IMR-90 (cell line): ENCODE data around the gene LRRC9. TPM values are rescaled to one million over a fixed set of nuclear protein-coding genes. Genes with fewer than 3 reads are reported as not detected.
"Not testable (repeated sequence)": the region's sequence is repeated elsewhere in the genome, so short reads cannot be mapped to it uniquely, and the experiment has no call there.

Source experiments
- ATAC-seq: fragments of 200-7000 bp; cut with Tn5 transposase; 2 replicates; pipeline ENCODE4 v1.9.1; 2020; ENCODE audit warnings: low read depth, mild to moderate bottlenecking, moderate library complexity
- BruUV-seq: library from RNA; stranded (reverse); fragments of 400-500 nt; replicated peaks from 2 replicates; lab custom pipeline; 2021; lab: Mats Ljungman, UMichigan
- CTCF ChIA-PET: fragments of 300-600 bp; formaldehyde crosslinking; extraction: SDS; loops from one replicate; lab custom pipeline; 2021; ENCODE audit warnings: antibody characterized with exemption; lab: Yijun Ruan, JAX
- POLR2A ChIA-PET: fragments of 300-600 bp; sonication (Branson Sonifier 250); formaldehyde crosslinking; loops from one replicate; lab custom pipeline; 2022; ENCODE audit warnings: antibody characterized with exemption; ENCODE audit not compliant: unreplicated experiment; lab: Charles Lee
- DNase-seq: peaks from one replicate; pipeline ENCODE4 v3.0.0; 2013
- H2AFZ ChIP-seq: replicated peaks from 2 replicates; pipeline ENCODE3; 2013; ENCODE audit warnings: low read length, mild to moderate bottlenecking; ENCODE audit not compliant: poor library complexity
- H2AK5ac ChIP-seq: 2 replicates; pipeline ENCODE4 v1.6.1; 2013; ENCODE audit warnings: low read depth, low read length, inconsistent platforms
- H2AK9ac ChIP-seq: replicated peaks from 2 replicates; pipeline ENCODE3; 2013; ENCODE audit warnings: mild to moderate bottlenecking, low read depth, low read length, moderate library complexity; ENCODE audit not compliant: poor library complexity
- H2BK120ac ChIP-seq: 2 replicates; pipeline ENCODE4 v1.6.1; 2013; ENCODE audit warnings: low read depth, low read length, inconsistent platforms
- H2BK15ac ChIP-seq: 3 replicates; pipeline ENCODE4 v1.6.1; 2013; ENCODE audit warnings: low read depth, low read length, inconsistent platforms
- H2BK20ac ChIP-seq: 2 replicates; pipeline ENCODE4 v1.6.1; 2013; ENCODE audit warnings: low read depth, mild to moderate bottlenecking, inconsistent platforms, low read length, moderate library complexity
- H2BK5ac ChIP-seq: 2 replicates; pipeline ENCODE4 v1.6.1; 2013; ENCODE audit warnings: mild to moderate bottlenecking, low read depth, low read length, inconsistent platforms; ENCODE audit not compliant: poor library complexity, severe bottlenecking
- H3K14ac ChIP-seq: replicated peaks from 2 replicates; pipeline ENCODE4 v1.6.1; 2013; ENCODE audit warnings: low read depth, low read length, inconsistent platforms
- H3K18ac ChIP-seq: 2 replicates; pipeline ENCODE4 v1.6.1; 2013; ENCODE audit warnings: low read depth, low read length, control low read depth
- H3K23ac ChIP-seq: 2 replicates; pipeline ENCODE4 v1.6.1; 2013; ENCODE audit warnings: low read depth, low read length, inconsistent platforms
- H3K27ac ChIP-seq: 2 replicates; pipeline ENCODE4 v1.5.1; 2013; ENCODE audit warnings: mild to moderate bottlenecking, control low read depth, low read length; ENCODE audit not compliant: insufficient read depth
- H3K27me3 ChIP-seq: 2 replicates; pipeline ENCODE4 v1.6.1; 2013; ENCODE audit warnings: low read length; ENCODE audit not compliant: control insufficient read depth, insufficient read depth
- H3K36me3 ChIP-seq: 2 replicates; pipeline ENCODE4 v1.6.1; 2013; ENCODE audit warnings: low read length, mixed read lengths; ENCODE audit not compliant: control insufficient read depth, insufficient read depth
- H3K4ac ChIP-seq: 2 replicates; pipeline ENCODE4 v1.6.1; 2013; ENCODE audit warnings: low read depth, low read length, inconsistent platforms
- H3K4me1 ChIP-seq: 2 replicates; pipeline ENCODE4 v1.6.1; 2013; ENCODE audit warnings: low read length, mixed read lengths; ENCODE audit not compliant: control insufficient read depth, insufficient read depth
- H3K4me2 ChIP-seq: 2 replicates; pipeline ENCODE4 v1.6.1; 2013; ENCODE audit warnings: low read depth, mild to moderate bottlenecking, control low read depth, low read length, moderate library complexity
- H3K4me3 ChIP-seq: 2 replicates; pipeline ENCODE4 v1.5.1; 2013; ENCODE audit warnings: low read depth, mild to moderate bottlenecking, control low read depth, low read length, moderate library complexity; ENCODE audit not compliant: insufficient read depth
- H3K56ac ChIP-seq: 2 replicates; pipeline ENCODE4 v1.6.1; 2013; ENCODE audit warnings: low read length, inconsistent platforms; ENCODE audit not compliant: insufficient read depth; ENCODE audit errors: extremely low read depth
- H3K79me1 ChIP-seq, 2 experiments: 2 replicates each; pipeline ENCODE4 v1.6.1; 2013; ENCODE audit warnings: low read length in 2 of 2, inconsistent platforms in 1 of 2, low read depth in 1 of 2
- H3K9ac ChIP-seq: 2 replicates; pipeline ENCODE4 v1.6.1; 2013; ENCODE audit warnings: low read depth, low read length, control low read depth
- H3K9me1 ChIP-seq: 2 replicates; pipeline ENCODE4 v1.6.1; 2013; ENCODE audit warnings: low read length, inconsistent platforms; ENCODE audit not compliant: insufficient read depth
- H3K9me3 ChIP-seq: 2 replicates; pipeline ENCODE4 v1.6.1; 2013; ENCODE audit warnings: low read length; ENCODE audit not compliant: control insufficient read depth, insufficient read depth
- H4K20me1 ChIP-seq: 2 replicates; pipeline ENCODE4 v1.6.1; 2013; ENCODE audit warnings: low read length, inconsistent platforms; ENCODE audit not compliant: insufficient read depth
- H4K5ac ChIP-seq: 2 replicates; pipeline ENCODE4 v1.6.1; 2013; ENCODE audit warnings: mild to moderate bottlenecking, low read depth, low read length, control low read depth
- H4K8ac ChIP-seq, 2 experiments: 2 replicates each; pipeline ENCODE4 v1.6.1; 2013; ENCODE audit warnings: low read depth in 2 of 2, low read length in 2 of 2, control low read depth in 1 of 2, inconsistent platforms in 1 of 2
- H4K91ac ChIP-seq: 2 replicates; pipeline ENCODE4 v1.6.1; 2013; ENCODE audit warnings: low read depth, low read length, inconsistent platforms; ENCODE audit not compliant: insufficient read depth
- WGBS, 2 experiments: methylation state at CpG; one replicate each; pipeline versions ENCODE4 v1.1.5 to v1.1.7; 2013; ENCODE audit warnings: missing lambda C conversion rate in 2 of 2; ENCODE audit not compliant: insufficient read length in 1 of 2; ENCODE audit errors: extremely low coverage in 2 of 2; 5-methylcytosine and 5-hydroxymethylcytosine counted together
- dilution Hi-C: fragments of 300-500 bp; cut with HindIII; formaldehyde crosslinking; loops from one replicate; pipeline ENCODE4 v1.14.3; 2018; ENCODE audit warnings: low sequenced_read_pairs; ENCODE audit not compliant: unreplicated experiment
- in situ Hi-C: fragments of 300-500 bp; cut with MboI; formaldehyde crosslinking; loops from 3 replicates; pipeline ENCODE4 v1.14.3; 2019; ENCODE audit warnings: low sequenced_read_pairs, inconsistent platforms, mixed read lengths
- intact Hi-C: fragments of 100-400 bp; cut with micrococcal nuclease; formaldehyde crosslinking; loops from 2 replicates; pipeline ENCODE4 v1.10.0; 2022
- polyA plus RNA-seq, 3 experiments: library from polyadenylated mRNA; depleted of rRNA; stranded (reverse); fragments of >200 nt; gene quantifications; 2 replicates each; pipeline ENCODE4 v1.2.3, GENCODE V29; 2012; ENCODE audit warnings: low replicate concordance in 1 of 3
- total RNA-seq: library from RNA; depleted of rRNA; stranded (reverse); fragments of >200 nt; gene quantifications from 2 replicates; pipeline ENCODE4 v1.2.3, GENCODE V29; 2012

LRRC9 gene
- total and polyA plus RNA-seq, 2 of the 4 experiments (the other 2 are of a cell fraction): not detected

DNA sequence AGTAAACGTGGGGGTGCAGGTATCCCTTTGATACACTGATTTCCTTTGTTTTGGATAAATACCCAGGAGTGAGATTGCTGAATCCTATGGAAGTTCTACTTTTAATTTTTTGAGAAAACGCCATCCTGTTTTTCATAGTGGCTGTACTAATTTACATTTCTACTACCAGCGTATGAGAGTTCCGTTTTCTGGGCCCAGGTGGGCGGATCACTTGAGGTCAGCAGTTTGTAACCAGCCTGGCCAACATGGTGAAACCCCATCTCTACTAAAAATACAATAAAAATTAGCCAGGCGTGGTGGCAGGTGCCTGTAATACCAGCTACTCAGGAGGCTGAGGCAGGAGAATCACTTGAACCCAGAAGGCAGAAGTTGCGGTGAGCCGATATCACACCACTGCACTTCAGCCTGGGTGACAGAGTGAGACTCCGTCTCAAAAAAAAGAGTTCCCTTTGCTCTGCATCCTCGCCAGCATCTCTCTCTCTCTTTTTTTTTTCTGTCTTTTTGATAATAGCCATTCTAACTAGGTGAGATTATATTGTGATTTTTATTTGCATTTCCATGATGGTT lies 22.4 kb downstream of the LRRC9 start:
- DNase-seq, H3K56ac ChIP-seq, H2AK5ac ChIP-seq, H3K9me1 ChIP-seq, H3K14ac ChIP-seq, H2AFZ ChIP-seq, CTCF ChIA-PET, H3K4ac ChIP-seq, H4K20me1 ChIP-seq, H4K5ac ChIP-seq, H4K91ac ChIP-seq, H2AK9ac ChIP-seq, H3K79me1 ChIP-seq, H2BK15ac ChIP-seq, H2BK20ac ChIP-seq, H3K18ac ChIP-seq, H3K4me1 ChIP-seq, dilution Hi-C loops, H2BK120ac ChIP-seq, H3K4me2 ChIP-seq, H2BK5ac ChIP-seq, H3K36me3 ChIP-seq, H4K8ac ChIP-seq, BruUV-seq, in situ Hi-C loops, H3K27me3 ChIP-seq, ATAC-seq, H3K9ac ChIP-seq, H3K23ac ChIP-seq, POLR2A ChIA-PET, H3K9me3 ChIP-seq, H3K4me3 ChIP-seq, intact Hi-C loops, H3K27ac ChIP-seq: not testable (repeated sequence)
- 71% methylated on average over 3 of the region's 10 CpGs; no CpG with 5 or more reads in 1 of the 2 experiments for WGBS, 2 experiments
